Liver (tissue), 3 donors: ENCODE data around the gene CTPS1.

Source experiments
- NR2F2 ChIP-seq: IDR thresholded peaks from 2 replicates; pipeline ENCODE4 v1.6.1; 2016; ENCODE audit warnings: antibody characterized with exemption
- TAF1 ChIP-seq: conservative IDR thresholded peaks from 2 replicates; pipeline ENCODE4 v1.6.1; 2016; ENCODE audit warnings: antibody characterized with exemption, mild to moderate bottlenecking
- TF ChIP-seq, protein P1 (sequence below): fragments of 150-350 bp; IDR thresholded peaks from 2 replicates; pipeline ENCODE4 v1.5.1; 2017; ENCODE audit warnings: improper control_type of control experiment, low read depth, low read length; ENCODE audit not compliant: missing input control
- TF ChIP-seq, protein P2 (sequence below): IDR thresholded peaks from 2 replicates; pipeline ENCODE4 v1.6.1; 2016; ENCODE audit warnings: antibody characterized with exemption, mild to moderate bottlenecking
- donor health status: healthy.
- donor health status: healthy.

DNA sequence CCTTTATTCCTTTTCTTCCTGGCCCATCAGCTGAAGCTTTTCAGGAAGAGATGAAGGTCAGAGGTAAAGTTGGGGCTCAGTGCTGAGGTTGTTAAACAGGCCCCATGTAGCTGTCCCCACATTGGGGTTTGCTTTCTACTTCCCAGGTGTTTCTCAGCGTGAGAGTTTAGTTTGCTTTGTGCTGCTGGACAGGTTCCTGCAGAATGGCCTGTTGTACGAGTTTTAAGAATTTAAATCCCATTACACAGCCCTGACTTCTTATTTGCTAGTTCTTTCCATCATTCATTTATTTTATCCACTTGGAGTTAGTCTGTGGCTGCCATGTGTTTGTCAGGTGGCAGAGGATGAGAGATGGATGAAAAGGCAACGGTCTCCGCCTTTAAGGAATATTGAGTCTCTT lies 19.2 kb downstream of the CTPS1 start:
- TF ChIP-seq NR2F2 (no peak), TAF1 (no peak)
- TF ChIP-seq, protein P1, sequence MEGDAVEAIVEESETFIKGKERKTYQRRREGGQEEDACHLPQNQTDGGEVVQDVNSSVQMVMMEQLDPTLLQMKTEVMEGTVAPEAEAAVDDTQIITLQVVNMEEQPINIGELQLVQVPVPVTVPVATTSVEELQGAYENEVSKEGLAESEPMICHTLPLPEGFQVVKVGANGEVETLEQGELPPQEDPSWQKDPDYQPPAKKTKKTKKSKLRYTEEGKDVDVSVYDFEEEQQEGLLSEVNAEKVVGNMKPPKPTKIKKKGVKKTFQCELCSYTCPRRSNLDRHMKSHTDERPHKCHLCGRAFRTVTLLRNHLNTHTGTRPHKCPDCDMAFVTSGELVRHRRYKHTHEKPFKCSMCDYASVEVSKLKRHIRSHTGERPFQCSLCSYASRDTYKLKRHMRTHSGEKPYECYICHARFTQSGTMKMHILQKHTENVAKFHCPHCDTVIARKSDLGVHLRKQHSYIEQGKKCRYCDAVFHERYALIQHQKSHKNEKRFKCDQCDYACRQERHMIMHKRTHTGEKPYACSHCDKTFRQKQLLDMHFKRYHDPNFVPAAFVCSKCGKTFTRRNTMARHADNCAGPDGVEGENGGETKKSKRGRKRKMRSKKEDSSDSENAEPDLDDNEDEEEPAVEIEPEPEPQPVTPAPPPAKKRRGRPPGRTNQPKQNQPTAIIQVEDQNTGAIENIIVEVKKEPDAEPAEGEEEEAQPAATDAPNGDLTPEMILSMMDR, result no peak
- TF ChIP-seq, protein P2, sequence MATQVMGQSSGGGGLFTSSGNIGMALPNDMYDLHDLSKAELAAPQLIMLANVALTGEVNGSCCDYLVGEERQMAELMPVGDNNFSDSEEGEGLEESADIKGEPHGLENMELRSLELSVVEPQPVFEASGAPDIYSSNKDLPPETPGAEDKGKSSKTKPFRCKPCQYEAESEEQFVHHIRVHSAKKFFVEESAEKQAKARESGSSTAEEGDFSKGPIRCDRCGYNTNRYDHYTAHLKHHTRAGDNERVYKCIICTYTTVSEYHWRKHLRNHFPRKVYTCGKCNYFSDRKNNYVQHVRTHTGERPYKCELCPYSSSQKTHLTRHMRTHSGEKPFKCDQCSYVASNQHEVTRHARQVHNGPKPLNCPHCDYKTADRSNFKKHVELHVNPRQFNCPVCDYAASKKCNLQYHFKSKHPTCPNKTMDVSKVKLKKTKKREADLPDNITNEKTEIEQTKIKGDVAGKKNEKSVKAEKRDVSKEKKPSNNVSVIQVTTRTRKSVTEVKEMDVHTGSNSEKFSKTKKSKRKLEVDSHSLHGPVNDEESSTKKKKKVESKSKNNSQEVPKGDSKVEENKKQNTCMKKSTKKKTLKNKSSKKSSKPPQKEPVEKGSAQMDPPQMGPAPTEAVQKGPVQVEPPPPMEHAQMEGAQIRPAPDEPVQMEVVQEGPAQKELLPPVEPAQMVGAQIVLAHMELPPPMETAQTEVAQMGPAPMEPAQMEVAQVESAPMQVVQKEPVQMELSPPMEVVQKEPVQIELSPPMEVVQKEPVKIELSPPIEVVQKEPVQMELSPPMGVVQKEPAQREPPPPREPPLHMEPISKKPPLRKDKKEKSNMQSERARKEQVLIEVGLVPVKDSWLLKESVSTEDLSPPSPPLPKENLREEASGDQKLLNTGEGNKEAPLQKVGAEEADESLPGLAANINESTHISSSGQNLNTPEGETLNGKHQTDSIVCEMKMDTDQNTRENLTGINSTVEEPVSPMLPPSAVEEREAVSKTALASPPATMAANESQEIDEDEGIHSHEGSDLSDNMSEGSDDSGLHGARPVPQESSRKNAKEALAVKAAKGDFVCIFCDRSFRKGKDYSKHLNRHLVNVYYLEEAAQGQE, result no peak
